B cell (primary cell): Measurements from ENCODE around the gene RSPO3. TPM values are rescaled to one million over a fixed set of nuclear protein-coding genes. Genes with fewer than 3 reads are reported as not detected.

Experiments used
- ATAC-seq: fragments of 200-7000 bp; cut with Tn5 transposase; one replicate; pipeline ENCODE4 v1.10.0; 2021; ENCODE audit warnings: low read depth, mild to moderate bottlenecking, moderate number of reproducible peaks, moderate library complexity
- CTCF ChIA-PET: fragments of 350-600 bp; sonication (Branson Sonifier 250); formaldehyde crosslinking; loops from one replicate; lab custom pipeline; 2021; ENCODE audit warnings: antibody characterized with exemption, inconsistent platforms; lab: Charles Lee
- POLR2A ChIA-PET: fragments of 350-600 bp; sonication (Branson Sonifier 250); formaldehyde crosslinking; loops from one replicate; lab custom pipeline; 2021; ENCODE audit warnings: antibody characterized with exemption; lab: Charles Lee
- DNase-seq: peaks from one replicate; pipeline ENCODE4 v3.0.0; 2013
- H2AFZ ChIP-seq: 2 replicates; pipeline ENCODE4 v1.6.1; 2012; ENCODE audit warnings: mild to moderate bottlenecking, low read depth, low read length; ENCODE audit not compliant: insufficient read depth, poor library complexity, severe bottlenecking
- H3K27ac ChIP-seq, 2 donors: 1 replicate in 1 of 2; 2 replicates in 1 of 2; pipeline ENCODE4 v1.5.1; 2012 to 2013; ENCODE audit warnings: low read length in 2 of 2, mild to moderate bottlenecking in 2 of 2, moderate library complexity in 1 of 2
- H3K27me3 ChIP-seq, 4 experiments: fragments of 200-600 bp in 1 of 4; sonication (generic) in 1 of 4; replicated peaks in 1 of 4; 1 replicate in 2 of 4; 2 replicates in 2 of 4; pipeline versions ENCODE4 v1.6.1 to v1.7.0; 2013 to 2016; ENCODE audit warnings: low read length in 3 of 4, mild to moderate bottlenecking in 2 of 4, mixed read lengths in 1 of 4, moderate library complexity in 1 of 4; ENCODE audit not compliant: insufficient read depth in 4 of 4, control insufficient read depth in 3 of 4; ENCODE audit errors: control extremely low read depth in 1 of 4
- H3K36me3 ChIP-seq, 2 experiments: replicated peaks in 1 of 2; 1 replicate in 1 of 2; 2 replicates in 1 of 2; pipeline versions ENCODE4 v1.6.1 to v1.7.1; 2013; ENCODE audit warnings: low read length in 1 of 2; ENCODE audit not compliant: insufficient read depth in 2 of 2, control insufficient read depth in 1 of 2; ENCODE audit errors: control extremely low read depth in 1 of 2, extremely low read depth in 1 of 2
- H3K4me1 ChIP-seq, 2 donors: fragments of 200-600 bp in 1 of 2; sonication (generic) in 1 of 2; 1 replicate in 1 of 2; 2 replicates in 1 of 2; pipeline versions ENCODE4 v1.5.1 to v1.6.1; 2013 to 2017; ENCODE audit warnings: low read length in 2 of 2; ENCODE audit not compliant: control insufficient read depth in 2 of 2, insufficient read depth in 2 of 2
- H3K4me2 ChIP-seq: replicated peaks from 2 replicates; pipeline ENCODE3; 2012; ENCODE audit warnings: mild to moderate bottlenecking, low read depth, low read length; ENCODE audit not compliant: poor library complexity, severe bottlenecking
- H3K4me3 ChIP-seq, 5 experiments: fragments of 200-600 bp in 1 of 5; sonication (generic) in 1 of 5; 1 replicate in 3 of 5; 2 replicates in 2 of 5; pipeline versions ENCODE4 v1.5.1 to v1.7.0; 2011 to 2016; ENCODE audit warnings: low read length in 4 of 5, mild to moderate bottlenecking in 4 of 5, low read depth in 2 of 5, control low read depth in 1 of 5, moderate library complexity in 1 of 5; ENCODE audit not compliant: insufficient read depth in 1 of 5; ENCODE audit errors: control extremely low read depth in 1 of 5, extremely low read depth in 1 of 5
- H3K79me2 ChIP-seq: fragments of 200-600 bp; sonication (generic); one replicate; pipeline ENCODE4 v1.6.0; 2016; ENCODE audit warnings: low read length; ENCODE audit not compliant: control insufficient read depth, insufficient read depth
- H3K9ac ChIP-seq: fragments of 200-600 bp; sonication (generic); 2 replicates; pipeline ENCODE4 v1.6.1; 2017; ENCODE audit warnings: mild to moderate bottlenecking, low read length, moderate library complexity
- H3K9me3 ChIP-seq, 3 donors: one replicate each; pipeline versions ENCODE4 v1.6.1 to v1.7.1; 2013; ENCODE audit warnings: low read length in 2 of 3; ENCODE audit not compliant: control insufficient read depth in 2 of 3, insufficient read depth in 1 of 3; ENCODE audit errors: control extremely low read depth in 1 of 3
- H4K20me1 ChIP-seq: 2 replicates; pipeline ENCODE4 v1.6.0; 2012; ENCODE audit warnings: mild to moderate bottlenecking, low read length; ENCODE audit not compliant: insufficient read depth, control insufficient read depth, poor library complexity, severe bottlenecking
- H3K27ac Mint-ChIP-seq: one replicate; pipeline ENCODE4 v1.8.0; 2021; ENCODE audit warnings: mixed read lengths
- H3K27me3 Mint-ChIP-seq: one replicate; pipeline ENCODE4 v1.8.0; 2021; ENCODE audit warnings: mixed read lengths
- H3K4me1 Mint-ChIP-seq: one replicate; pipeline ENCODE4 v1.8.0; 2021; ENCODE audit warnings: mixed read lengths
- H3K4me3 Mint-ChIP-seq: one replicate; pipeline ENCODE4 v1.8.0; 2021; ENCODE audit warnings: mixed read lengths
- H3K9me3 Mint-ChIP-seq: one replicate; pipeline ENCODE4 v1.8.0; 2022; ENCODE audit warnings: mixed read lengths; ENCODE audit not compliant: insufficient read depth
- EZH2 ChIP-seq: IDR thresholded peaks from 2 replicates; pipeline ENCODE4 v1.6.1; 2012; ENCODE audit warnings: borderline replicate concordance, low read depth, mild to moderate bottlenecking, moderate library complexity, low read length; ENCODE audit not compliant: insufficient read depth, poor library complexity, severe bottlenecking
- WGBS: methylation state at CpG from one replicate; pipeline ENCODE4 v1.1.5; 2013; ENCODE audit warnings: missing lambda C conversion rate; ENCODE audit not compliant: insufficient coverage; 5-methylcytosine and 5-hydroxymethylcytosine counted together
- intact Hi-C: fragments of 100-400 bp; cut with micrococcal nuclease; formaldehyde crosslinking; loops from one replicate; pipeline ENCODE4 v1.10.0; 2022
- polyA plus RNA-seq: library from polyadenylated mRNA; depleted of rRNA; stranded (reverse); fragments of >200 nt; gene quantifications from 2 replicates; pipeline ENCODE4 v1.2.3, GENCODE V29; 2012
- total RNA-seq, 2 donors: library from RNA; stranded (reverse); fragments of 120-200 nt in 1 of 2; gene quantifications; 1 replicate in 1 of 2; 2 replicates in 1 of 2; pipeline versions ENCODE4 v1.2.3 to v1.2.4, GENCODE V29; 2013 to 2022
- TF ChIP-seq, protein P1 (sequence below): fragments of 200-600 bp; IDR thresholded peaks from one replicate; pipeline ENCODE4 v1.8.0; 2022; ENCODE audit warnings: antibody characterized with exemption, mild to moderate bottlenecking

Gene RSPO3
- total and polyA plus RNA-seq, 2 donors (not counting 1 experiment from before 2014, with no cell fraction given), result not detected

DNA sequence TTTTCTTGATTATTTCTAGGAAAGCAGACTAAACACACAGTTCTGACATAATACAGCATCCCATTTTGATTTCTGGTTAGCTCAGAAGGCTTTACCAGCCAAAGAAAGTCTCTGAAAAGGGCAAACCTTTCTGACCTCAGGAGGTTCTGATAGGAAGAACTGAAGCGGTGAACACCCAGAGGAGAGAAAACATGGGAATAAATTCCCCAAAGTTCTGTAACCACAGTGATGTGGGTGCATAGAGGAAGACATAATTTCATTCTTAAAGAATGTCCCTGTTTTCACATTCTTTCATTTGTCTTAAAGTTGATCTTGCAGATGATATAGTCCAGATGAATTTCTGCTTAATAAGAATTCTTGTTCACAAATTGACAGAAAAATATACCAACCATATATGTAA is 60.3 kb downstream of the RSPO3 start:
- TF ChIP-seq EZH2, result no peak
- TF ChIP-seq, protein P1, sequence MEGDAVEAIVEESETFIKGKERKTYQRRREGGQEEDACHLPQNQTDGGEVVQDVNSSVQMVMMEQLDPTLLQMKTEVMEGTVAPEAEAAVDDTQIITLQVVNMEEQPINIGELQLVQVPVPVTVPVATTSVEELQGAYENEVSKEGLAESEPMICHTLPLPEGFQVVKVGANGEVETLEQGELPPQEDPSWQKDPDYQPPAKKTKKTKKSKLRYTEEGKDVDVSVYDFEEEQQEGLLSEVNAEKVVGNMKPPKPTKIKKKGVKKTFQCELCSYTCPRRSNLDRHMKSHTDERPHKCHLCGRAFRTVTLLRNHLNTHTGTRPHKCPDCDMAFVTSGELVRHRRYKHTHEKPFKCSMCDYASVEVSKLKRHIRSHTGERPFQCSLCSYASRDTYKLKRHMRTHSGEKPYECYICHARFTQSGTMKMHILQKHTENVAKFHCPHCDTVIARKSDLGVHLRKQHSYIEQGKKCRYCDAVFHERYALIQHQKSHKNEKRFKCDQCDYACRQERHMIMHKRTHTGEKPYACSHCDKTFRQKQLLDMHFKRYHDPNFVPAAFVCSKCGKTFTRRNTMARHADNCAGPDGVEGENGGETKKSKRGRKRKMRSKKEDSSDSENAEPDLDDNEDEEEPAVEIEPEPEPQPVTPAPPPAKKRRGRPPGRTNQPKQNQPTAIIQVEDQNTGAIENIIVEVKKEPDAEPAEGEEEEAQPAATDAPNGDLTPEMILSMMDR, result no peak
- no peak overlapping the region for H3K4me2 ChIP-seq
- H3K9ac ChIP-seq, result no peak overlapping the region
- Mint-ChIP-seq H3K4me1 (no peaks in the 10 kb centered on the region), H3K4me3 (no peak overlapping the region), H3K27ac (no peak overlapping the region), H3K9me3 (peaks cover 2% of the 10 kb centered on the region), H3K27me3 (peaks cover 23% of the 10 kb centered on the region)
- ATAC-seq (no peak), DNase-seq (no peak)
- no CpG with 5 or more reads among the region's 1 CpG for WGBS
- H3K27ac ChIP-seq, result no peak overlapping the region
- H2AFZ ChIP-seq, result no peak overlapping the region
- no peaks in the 10 kb centered on the region for H3K79me2 ChIP-seq
- POLR2A ChIA-PET, result no interaction called here
- H3K36me3 ChIP-seq, result no peaks in the 10 kb centered on the region
- H3K9me3 ChIP-seq, result no peaks in the 10 kb centered on the region
- no peaks in the 10 kb centered on the region for H3K4me1 ChIP-seq
- H3K4me3 ChIP-seq, result no peak overlapping the region
- intact Hi-C loops, result no loop called here
- H4K20me1 ChIP-seq, result no peaks in the 10 kb centered on the region
- CTCF ChIA-PET, result interaction anchor here (1.2 kb wide), 1 partner anchor 8 kb away, joined by 3 read pairs; no protein-coding TSS in a partner anchor
- peaks cover 0 to 8% (median 0%) of the 10 kb centered on the region in 4 experiments for H3K27me3 ChIP-seq

DNA sequence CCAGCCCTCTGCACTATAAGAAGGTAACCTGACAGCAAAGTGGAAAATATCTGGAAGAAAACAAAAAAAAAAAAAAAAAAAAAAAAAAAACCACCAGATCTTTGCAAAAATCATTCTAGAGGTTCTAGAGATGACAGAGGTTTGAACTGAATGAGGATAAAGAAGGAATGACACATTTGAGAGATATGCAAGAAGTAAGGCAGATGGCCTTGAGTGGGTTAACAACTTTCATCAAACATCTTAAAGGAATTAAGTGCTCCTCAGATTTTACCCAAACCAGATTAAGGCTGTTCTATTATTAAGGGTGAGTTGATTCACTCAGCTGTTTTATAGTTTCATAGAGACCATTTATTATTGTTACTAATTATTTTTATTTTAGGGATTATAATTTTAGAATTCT is 62.0 kb downstream of the RSPO3 start:
- Histone ChIP-seq H3K27me3 (peaks cover 0 to 8% (median 0%) of the 10 kb centered on the region in 4 experiments), H3K79me2 (no peaks in the 10 kb centered on the region), H3K4me2 (no peak overlapping the region), H4K20me1 (no peaks in the 10 kb centered on the region), H3K4me3 (no peak overlapping the region), H3K36me3 (no peaks in the 10 kb centered on the region), H3K9me3 (no peaks in the 10 kb centered on the region), H2AFZ (no peak overlapping the region), H3K9ac (no peak overlapping the region), H3K27ac (no peak overlapping the region), H3K4me1 (no peaks in the 10 kb centered on the region)
- no peak for DNase-seq
- TF ChIP-seq EZH2, result no peak
- TF ChIP-seq, protein P1, result no peak
- Mint-ChIP-seq H3K9me3 (peaks cover 2% of the 10 kb centered on the region), H3K27me3 (peaks cover 23% of the 10 kb centered on the region), H3K4me1 (no peaks in the 10 kb centered on the region), H3K27ac (no peak overlapping the region), H3K4me3 (no peak overlapping the region)
- POLR2A ChIA-PET, result no interaction called here
- no peak for ATAC-seq
- CTCF ChIA-PET, result interaction anchor here (1.2 kb wide), 1 partner anchor 241 kb away, joined by 3 read pairs; no protein-coding TSS in a partner anchor
- intact Hi-C loops, result no loop called here
